Pancreas (tissue), 10 donors: Measurements from ENCODE around the gene MARCHF9. TPM values are rescaled to one million over a fixed set of nuclear protein-coding genes. Genes with fewer than 3 reads are reported as not detected.

Source experiments
- ATAC-seq, 4 donors: fragments of 200-7000 bp; cut with Tn5 transposase; one replicate each; pipeline versions ENCODE4 v1.8.0 to v1.9.1; 2020; ENCODE audit warnings: mild to moderate bottlenecking in 4 of 4, moderate library complexity in 4 of 4
- DNase-seq, 6 donors: peaks; one replicate each; pipeline ENCODE4 v3.0.0-alpha.2; 2020
- FAIRE-seq: peaks from 2 replicates; lab custom pipeline; 2012; peaks lifted over from hg19 to GRCh38; lab: Jason Lieb, UNC
- H3K27ac ChIP-seq, 4 donors: fragments of 200-600 bp; sonication (generic); 1 replicate in 3 of 4; 2 replicates in 1 of 4; pipeline versions ENCODE4 v1.5.0 to v1.8.0; 2020
- H3K27me3 ChIP-seq, 4 donors: fragments of 200-600 bp; one replicate each; pipeline ENCODE4 v1.8.0; 2021
- H3K36me3 ChIP-seq, 3 donors: fragments of 200-600 bp; sonication (generic) in 1 of 3; one replicate each; pipeline versions ENCODE4 v1.5.0 to v1.8.0; 2020 to 2021
- H3K4me1 ChIP-seq, 3 donors: fragments of 200-600 bp; one replicate each; pipeline ENCODE4 v1.8.0; 2021
- H3K4me3 ChIP-seq, 4 donors: fragments of 200-600 bp; sonication (generic) in 2 of 4; one replicate each; pipeline versions ENCODE4 v1.5.0 to v1.8.0; 2020 to 2021
- H3K9me3 ChIP-seq, 4 donors: fragments of 200-600 bp; one replicate each; pipeline ENCODE4 v1.8.0; 2021
- CTCF ChIP-seq, 4 donors: fragments of 200-600 bp; sonication (generic) in 3 of 4; IDR thresholded peaks; one replicate each; pipeline versions ENCODE4 v1.5.0 to v1.8.0; 2021; ENCODE audit warnings: antibody characterized with exemption in 4 of 4
- WGBS, 2 donors: extraction: QIAGEN DNeasy Blood & Tissue Kit; methylation state at CpG; one replicate each; pipeline ENCODE4 v1.1.7; 2013; 5-methylcytosine and 5-hydroxymethylcytosine counted together
- intact Hi-C, 3 donors: fragments of 100-400 bp; cut with DNase I; formaldehyde crosslinking; loops; one replicate each; pipeline versions ENCODE4 v1.11.1 to v1.14.2; 2022
- polyA plus RNA-seq, 2 donors: library from polyadenylated mRNA; stranded (reverse); fragments of 200-250 nt; gene quantifications; one replicate each; pipeline ENCODE4 v1.2.3, GENCODE V29; 2013
- total RNA-seq, 6 donors: library from RNA; stranded (reverse); fragmentation: NEBNext Ultra II Directional in 4 of 6; extraction: Animal tissue kit (Norgen Biotek cat#: 25700) in 4 of 6; gene quantifications; one replicate each; pipeline versions ENCODE4 v1.2.1 to v1.2.4, GENCODE V29; 2021 to 2023
- donor health status: healthy with polysubstance abuse.
- donor health status: DM: no; HTN: no; CAD: no; lungs with moderate emphysema.
- donor health status: DM: no; HTN: no; CAD: no.
- donor health status: control.
- donor health status: control.
- donor health status: Bipolar disorder and iron deficiency.
- donor health status: DM: yes; HTN: yes; CAD: no.
- donor health status: DM: no; HTN: no; CAD: no.
- donor health status: DM: no; HTN: no; CAD: no.
- donor health status: DM: yes; HTN: yes; CAD: no.

MARCHF9 gene
- total and polyA plus RNA-seq, 8 donors, result 6.7 to 32.5 (median 8.0) TPM

DNA sequence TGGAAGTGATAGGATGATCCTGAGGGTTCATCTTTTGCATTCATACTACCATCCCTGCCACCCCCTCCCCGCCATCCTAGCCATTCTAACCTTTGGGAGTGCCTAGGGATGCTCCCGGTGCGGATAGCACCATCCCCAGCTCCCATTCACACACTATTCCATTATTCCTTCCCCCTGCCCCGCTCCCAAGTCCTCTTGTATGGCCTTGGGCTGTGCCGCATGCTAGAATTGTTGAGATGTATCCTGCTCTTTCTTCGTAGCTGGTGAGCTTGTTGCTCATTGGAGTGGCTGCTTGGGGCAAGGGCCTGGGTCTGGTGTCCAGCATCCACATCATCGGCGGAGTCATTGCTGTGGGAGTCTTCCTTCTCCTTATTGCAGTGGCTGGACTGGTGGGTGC, 9.4 kb upstream of the MARCHF9 start:
- no peaks in the 10 kb centered on the region for H3K27me3 ChIP-seq
- peak in 1 of 6 donors; percentile 35 for DNase-seq
- H3K36me3 ChIP-seq, result peaks cover 0 to 23% (median 14%) of the 10 kb centered on the region in 3 donors
- TF ChIP-seq CTCF (IDR thresholded peaks at IDR 0.05), result no peak
- intact Hi-C loops, result no loop called here
- H3K9me3 ChIP-seq, result no peaks in the 10 kb centered on the region
- peak overlapping the region; percentile 86 to 95 (median 91) for H3K27ac ChIP-seq
- 33% methylated on average over 8 of the region's 8 CpGs for WGBS, 2 donors
- no peak for FAIRE-seq
- peaks cover 0 to 8% (median 0%) of the 10 kb centered on the region in 3 donors for H3K4me1 ChIP-seq
- peak; percentile 3 to 11 (median 4) for ATAC-seq
- peak overlapping the region; percentile 62 to 69 (median 66) for H3K4me3 ChIP-seq

DNA sequence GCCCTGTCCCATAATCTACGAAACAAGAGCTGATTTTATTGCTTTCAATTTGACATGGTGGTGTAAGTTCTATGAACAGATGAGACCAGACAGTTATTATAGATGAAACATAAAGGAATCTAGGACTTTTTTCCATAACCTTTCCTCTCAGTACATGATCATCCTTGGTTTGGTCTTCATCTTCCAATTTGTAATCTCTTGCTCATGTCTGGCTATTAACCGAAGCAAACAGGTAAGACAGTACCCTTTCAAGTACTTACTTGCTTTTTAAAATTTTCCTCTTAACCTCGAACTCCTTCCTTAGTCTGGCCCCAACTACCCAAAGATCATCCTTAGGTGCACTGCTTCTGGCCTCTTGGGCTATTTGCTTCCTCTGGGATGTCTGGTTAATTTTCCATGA, 8.9 kb upstream of the MARCHF9 start:
- ATAC-seq, result no peak
- peak overlapping the region in 1 of 4 donors; percentile 65 for H3K4me3 ChIP-seq
- H3K27me3 ChIP-seq, result no peaks in the 10 kb centered on the region
- peaks cover 0 to 25% (median 14%) of the 10 kb centered on the region in 3 donors for H3K36me3 ChIP-seq
- no peaks in the 10 kb centered on the region for H3K9me3 ChIP-seq
- no peak for TF ChIP-seq CTCF (IDR thresholded peaks at IDR 0.05)
- WGBS, 2 donors, result 73 to 87% methylated on average over 3 of the region's 3 CpGs
- no peak for DNase-seq
- intact Hi-C loops, result no loop called here
- H3K27ac ChIP-seq, result no peak overlapping the region
- peaks cover 0 to 10% (median 0%) of the 10 kb centered on the region in 3 donors for H3K4me1 ChIP-seq
- no peak for FAIRE-seq

- TF ChIP-seq CTCF (IDR thresholded peaks at IDR 0.05), result no peak
- no peak for ATAC-seq
- intact Hi-C loops, result no loop called here
- H3K36me3 ChIP-seq, result peaks cover 0 to 25% (median 14%) of the 10 kb centered on the region in 3 donors
- no peak for FAIRE-seq
- H3K27me3 ChIP-seq, result no peaks in the 10 kb centered on the region
- H3K9me3 ChIP-seq, result no peaks in the 10 kb centered on the region
- peaks cover 0 to 18% (median 9%) of the 10 kb centered on the region in 3 donors for H3K4me1 ChIP-seq
- 89 to 92% methylated on average over 5 of the region's 5 CpGs for WGBS, 2 donors
- DNase-seq, result no peak
- no peak overlapping the region for H3K27ac ChIP-seq
- no peak overlapping the region for H3K4me3 ChIP-seq
Observed at GRCh38 chr12:57749061-57749460, 5.8 kb upstream of the MARCHF9 start.

- no peak for ATAC-seq
- Histone ChIP-seq H3K27me3 (no peaks in the 10 kb centered on the region), H3K27ac (peak overlapping the region in 2 of 4 donors; percentile 74 to 89), H3K36me3 (peaks cover 0 to 25% (median 14%) of the 10 kb centered on the region in 3 donors), H3K9me3 (no peaks in the 10 kb centered on the region), H3K4me3 (peak overlapping the region in 3 of 4 donors; percentile 73 to 77 (median 74)), H3K4me1 (peaks cover 0 to 14% (median 9%) of the 10 kb centered on the region in 3 donors)
- intact Hi-C loops, result no loop called here
- DNase-seq, result no peak
- WGBS, 2 donors, result 83% methylated on average over 15 of the region's 15 CpGs
- FAIRE-seq, result no peak
- no peak for TF ChIP-seq CTCF (IDR thresholded peaks at IDR 0.05)
Observed at GRCh38 chr12:57750561-57751431, 4.1 kb upstream of the MARCHF9 start.
